Activated CD4-positive, alpha-beta T cell treated with anti-CD3 and anti-CD28 coated beads, Interleukin-2, Interleukin-4, amounts not matched to agents 100 ng/mL and 50 ng/mL, durations not matched to agents 16 hours and 8 hours (primary cell): Measurements from ENCODE around the gene CCDC78.

Experiments
- DNase-seq: peaks from one replicate; pipeline ENCODE4 v3.0.0-alpha.2; 2020; ENCODE audit warnings: low spot score

The CCDC78 gene

GRCh38 chr16:723695-724094, 2.5 kb downstream of the CCDC78 start:
- DNase-seq: no peak

GRCh38 chr16:722835-723633, 3.2 kb downstream of the CCDC78 start:
- DNase-seq: no peak

GRCh38 chr16:721765-722540, 4.3 kb downstream of the CCDC78 start:
- no peak for DNase-seq

- DNase-seq: peak; percentile 81
Measured at GRCh38 chr16:720990-721764, 5.1 kb downstream of the CCDC78 start, which contains the start of gene ANTKMT. Gene ANTKMT (plus strand): TSS chr16:721146. CDS start chr16:721275, 129 bp downstream.

GRCh38 chr16:720447-720989, 5.7 kb downstream of the CCDC78 start:
- DNase-seq: peak; percentile 56

- no peak for DNase-seq
Measured at GRCh38 chr16:719815-720446, 6.3 kb downstream of the CCDC78 start.

GRCh38 chr16:718922-719321, 7.3 kb downstream of the CCDC78 start:
- no peak for DNase-seq

GRCh38 chr16:718389-718788, 7.9 kb downstream of the CCDC78 start:
- DNase-seq: no peak

GRCh38 chr16:717450-718245, 8.6 kb downstream of the CCDC78 start:
- DNase-seq: no peak

GRCh38 chr16:716768-717325, 9.4 kb downstream of the CCDC78 start:
- DNase-seq: no peak

GRCh38 chr16:716200-716568, 10.1 kb downstream of the CCDC78 start:
- DNase-seq: no peak

- DNase-seq: no peak
Measured at GRCh38 chr16:715477-716199, 10.6 kb downstream of the CCDC78 start.

- DNase-seq: peak; percentile 88
Measured at GRCh38 chr16:714558-715476, 11.4 kb downstream of the CCDC78 start, which contains the start of gene METRN. Gene METRN (plus strand): TSS chr16:715118. CDS start chr16:715290, 172 bp downstream.

- DNase-seq: no peak
Measured at GRCh38 chr16:714079-714478, 12.2 kb downstream of the CCDC78 start.

GRCh38 chr16:712740-713250, 13.4 kb downstream of the CCDC78 start:
- DNase-seq: peak; percentile 53

GRCh38 chr16:711548-712320, 14.5 kb downstream of the CCDC78 start:
- DNase-seq: peak; percentile 75

GRCh38 chr16:711084-711483, 15.2 kb downstream of the CCDC78 start:
- DNase-seq: no peak
